ENCODE results near the gene ZNF490.
A peak's percentile ranks its signal among the peaks of the same experiment; 100 is the strongest.
"Not testable (repeated sequence)": the region's sequence is repeated elsewhere in the genome, so short reads cannot be mapped to it uniquely, and the experiment has no call there.

The ZNF490 gene

DNA sequence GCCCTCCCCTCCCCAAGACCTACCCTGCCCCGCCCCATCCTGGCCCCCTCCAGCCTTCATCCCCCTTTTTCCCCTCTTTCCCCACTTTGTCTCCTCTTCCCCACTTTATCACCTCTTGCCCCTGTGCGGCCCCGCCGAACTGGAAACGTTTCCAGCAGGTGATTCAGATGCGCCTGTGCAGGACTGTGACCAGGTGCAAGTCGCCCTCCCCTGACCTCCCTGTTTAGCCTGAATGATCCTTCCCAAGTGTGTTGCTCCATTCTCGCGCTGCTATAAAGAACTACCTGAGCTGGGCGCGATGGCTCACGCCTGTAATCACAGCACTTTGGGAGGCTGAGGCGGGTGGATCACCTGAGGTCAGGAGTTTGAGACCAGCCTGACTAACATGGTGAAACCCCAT is 26.0 kb upstream of the ZNF490 start:
- Mint-ChIP-seq H3K9me3 (no peaks in the 10 kb centered on the region), H3K4me3 (no peak overlapping the region), H3K36me3 (peaks cover 41% of the 10 kb centered on the region), H3K27me3 (no peaks in the 10 kb centered on the region), H3K4me1 (peaks cover 17% of the 10 kb centered on the region), H3K27ac (no peak overlapping the region)
- no peak for ATAC-seq

DNA sequence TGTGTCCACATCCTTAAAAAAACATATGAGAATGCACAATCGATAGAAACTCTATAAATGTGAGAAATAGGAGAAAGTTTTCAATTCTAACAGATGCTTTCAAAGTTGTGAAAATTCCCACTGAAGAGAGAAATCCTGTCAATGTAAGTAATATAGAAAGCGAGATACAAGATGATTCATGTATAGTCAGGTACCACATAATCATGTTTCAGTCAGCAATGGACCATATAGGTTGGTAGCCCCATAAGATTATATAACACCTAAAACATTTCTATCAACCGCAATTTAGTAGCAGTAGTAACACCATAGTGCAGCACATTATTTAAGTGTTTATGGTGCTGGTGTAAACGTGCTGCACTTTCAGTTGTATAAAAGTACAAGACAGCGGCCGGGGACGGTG is 18.6 kb upstream of the ZNF490 start:
- no peak overlapping the region for H3K4me3 Mint-ChIP-seq
- no peaks in the 10 kb centered on the region for H3K27me3 Mint-ChIP-seq
- peaks cover 6% of the 10 kb centered on the region for H3K9me3 Mint-ChIP-seq
- no peak for ATAC-seq
- H3K4me1 Mint-ChIP-seq, result no peaks in the 10 kb centered on the region
- H3K27ac Mint-ChIP-seq, result no peak overlapping the region
- H3K36me3 Mint-ChIP-seq, result peaks cover 53% of the 10 kb centered on the region

DNA sequence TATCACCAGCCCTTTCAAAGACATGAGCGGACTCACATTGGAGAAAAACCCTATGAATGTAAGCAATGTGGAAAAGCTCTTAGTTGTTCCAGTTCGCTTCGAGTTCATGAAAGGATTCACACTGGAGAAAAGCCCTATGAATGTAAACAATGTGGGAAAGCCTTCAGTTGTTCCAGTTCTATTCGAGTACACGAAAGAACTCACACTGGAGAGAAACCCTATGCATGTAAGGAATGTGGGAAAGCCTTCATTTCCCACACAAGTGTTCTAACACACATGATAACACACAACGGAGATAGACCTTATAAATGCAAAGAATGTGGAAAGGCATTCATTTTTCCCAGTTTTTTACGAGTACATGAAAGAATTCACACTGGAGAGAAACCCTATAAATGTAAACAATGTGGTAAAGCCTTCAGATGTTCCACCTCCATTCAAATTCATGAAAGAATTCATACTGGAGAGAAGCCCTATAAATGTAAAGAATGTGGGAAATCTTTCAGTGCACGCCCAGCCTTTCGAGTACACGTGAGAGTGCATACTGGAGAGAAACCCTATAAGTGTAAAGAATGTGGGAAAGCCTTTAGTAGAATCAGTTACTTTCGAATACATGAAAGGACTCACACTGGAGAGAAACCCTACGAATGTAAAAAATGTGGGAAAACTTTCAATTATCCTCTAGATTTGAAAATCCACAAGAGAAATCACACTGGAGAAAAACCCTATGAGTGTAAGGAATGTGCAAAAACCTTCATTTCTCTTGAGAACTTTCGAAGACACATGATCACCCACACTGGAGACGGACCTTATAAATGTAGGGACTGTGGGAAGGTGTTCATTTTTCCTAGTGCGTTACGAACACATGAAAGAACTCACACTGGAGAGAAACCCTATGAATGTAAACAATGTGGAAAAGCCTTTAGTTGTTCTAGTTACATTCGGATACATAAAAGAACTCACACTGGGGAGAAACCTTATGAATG is 17.7 kb upstream of the ZNF490 start:
- Mint-ChIP-seq H3K36me3 (peaks cover 44% of the 10 kb centered on the region), H3K4me3 (no peak overlapping the region), H3K9me3 (peaks cover 6% of the 10 kb centered on the region), H3K4me1 (no peaks in the 10 kb centered on the region), H3K27ac (no peak overlapping the region), H3K27me3 (no peaks in the 10 kb centered on the region)
- no peak for ATAC-seq

DNA sequence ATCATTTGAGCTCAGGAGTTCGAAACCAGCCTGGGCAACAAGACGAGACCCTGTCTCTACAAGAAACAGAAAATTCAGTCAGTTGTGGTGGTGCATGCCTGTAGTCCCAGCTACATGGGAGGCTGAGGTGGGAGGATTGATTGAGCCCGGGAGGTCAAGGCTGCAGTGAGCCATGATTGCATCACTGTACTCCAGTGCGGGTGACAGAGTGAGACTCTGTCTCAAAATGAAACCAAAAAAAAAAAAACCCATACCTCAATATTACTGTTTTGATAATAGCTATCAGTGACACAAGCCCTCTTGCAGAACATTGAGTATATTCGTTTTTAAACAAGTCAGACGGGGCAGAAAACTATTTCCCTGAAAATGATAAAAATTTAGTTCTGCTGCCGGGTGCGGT is 16.3 kb upstream of the ZNF490 start:
- no peak for ATAC-seq
- H3K36me3 Mint-ChIP-seq, result peaks cover 42% of the 10 kb centered on the region
- H3K4me3 Mint-ChIP-seq, result no peak overlapping the region
- H3K4me1 Mint-ChIP-seq, result no peaks in the 10 kb centered on the region
- no peaks in the 10 kb centered on the region for H3K27me3 Mint-ChIP-seq
- H3K9me3 Mint-ChIP-seq, result peaks cover 6% of the 10 kb centered on the region
- H3K27ac Mint-ChIP-seq, result no peak overlapping the region

DNA sequence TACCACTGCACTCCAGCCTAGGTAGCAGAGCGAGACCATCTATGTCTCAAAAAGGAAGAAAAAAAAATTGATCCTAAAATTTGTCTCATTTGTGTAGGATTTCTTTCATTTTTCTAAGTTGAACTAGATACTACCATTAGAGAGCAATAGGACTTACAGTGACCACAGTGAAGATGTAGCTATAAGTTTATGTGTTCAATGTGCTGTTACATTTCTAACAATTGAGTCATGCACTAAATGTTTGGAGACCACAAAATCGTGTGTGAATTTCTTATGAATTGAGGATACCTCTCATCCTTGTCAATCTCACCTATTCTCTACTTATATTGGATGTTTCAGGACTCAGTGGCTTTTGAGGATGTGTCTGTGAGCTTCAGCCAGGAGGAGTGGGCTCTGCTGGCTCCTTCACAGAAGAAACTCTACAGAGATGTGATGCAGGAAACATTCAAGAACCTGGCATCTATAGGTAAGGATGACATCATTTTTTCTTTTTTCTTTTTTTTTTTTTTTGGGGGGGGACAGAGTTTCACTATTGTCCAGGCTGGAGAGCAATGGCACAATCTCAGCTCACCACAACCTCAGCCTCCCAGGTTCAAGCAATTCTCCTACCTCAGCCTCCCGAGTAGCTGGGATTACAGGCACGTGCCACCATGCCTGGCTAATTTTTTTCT is 12.9 kb upstream of the ZNF490 start:
- H3K4me3 Mint-ChIP-seq, result no peak overlapping the region
- no peak overlapping the region for H3K27ac Mint-ChIP-seq
- peaks cover 33% of the 10 kb centered on the region for H3K36me3 Mint-ChIP-seq
- peaks cover 3% of the 10 kb centered on the region for H3K9me3 Mint-ChIP-seq
- peaks cover 8% of the 10 kb centered on the region for H3K4me1 Mint-ChIP-seq
- H3K27me3 Mint-ChIP-seq, result no peaks in the 10 kb centered on the region
- no peak for ATAC-seq

DNA sequence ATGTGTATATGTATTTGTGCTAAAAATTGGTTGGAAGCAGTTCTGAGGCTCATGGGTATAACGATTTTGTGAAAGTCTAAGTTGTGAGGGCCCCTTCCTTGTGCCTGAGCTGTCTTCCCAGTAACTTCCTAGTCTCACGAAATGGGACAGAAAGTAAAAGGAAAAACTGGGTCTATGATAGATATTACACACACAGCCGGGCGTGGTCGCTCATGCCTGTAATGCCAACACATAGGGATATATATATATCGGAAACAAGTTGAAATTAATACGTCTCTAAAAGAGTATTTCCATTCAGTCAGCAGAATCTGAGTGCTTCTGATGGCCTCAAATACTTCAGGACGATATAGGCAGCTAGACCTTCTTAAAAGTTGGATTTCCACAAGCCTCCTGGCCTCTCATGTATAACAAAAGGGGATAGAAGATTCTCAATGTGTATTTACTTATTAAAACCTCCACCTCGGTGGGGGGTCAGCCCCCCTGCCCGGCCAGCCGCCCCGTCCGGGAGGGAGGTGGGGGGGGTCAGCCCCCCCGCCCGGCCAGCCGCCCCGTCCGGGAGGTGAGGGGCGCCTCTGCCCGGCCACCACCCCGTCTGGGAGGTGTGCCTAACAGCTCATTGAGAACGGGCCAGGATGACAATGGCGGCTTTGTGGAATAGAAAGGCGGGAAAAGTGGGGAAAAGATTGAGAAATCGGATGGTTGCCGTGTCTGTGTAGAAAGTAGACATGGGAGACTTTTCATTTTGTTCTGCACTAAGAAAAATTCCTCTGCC is 10.8 kb upstream of the ZNF490 start:
- not testable (repeated sequence) for H3K27me3 Mint-ChIP-seq, ATAC-seq
- H3K36me3 Mint-ChIP-seq, result peaks cover 16% of the 10 kb centered on the region

DNA sequence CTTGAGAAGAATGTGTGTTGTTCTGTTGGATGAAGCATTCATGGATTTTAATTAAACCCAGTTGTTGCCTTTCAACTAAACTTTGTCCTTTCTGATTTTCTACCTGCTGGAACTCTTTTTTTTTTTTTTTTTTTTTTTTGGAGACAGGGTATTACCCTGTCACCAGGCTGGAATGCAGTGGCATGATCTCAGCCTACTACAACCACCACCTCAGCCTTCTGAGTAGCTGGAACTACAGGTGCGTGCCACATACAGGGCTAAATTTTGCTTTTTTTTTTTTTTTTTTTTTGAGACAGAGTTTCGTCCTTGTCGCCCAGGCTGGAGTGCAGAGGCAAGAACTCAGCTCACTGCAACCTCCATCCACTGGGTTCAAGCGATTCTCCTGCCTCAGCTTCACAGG is 7.0 kb upstream of the ZNF490 start:
- Mint-ChIP-seq H3K27me3 (no peaks in the 10 kb centered on the region), H3K4me3 (no peak overlapping the region), H3K9me3 (no peaks in the 10 kb centered on the region), H3K4me1 (peaks cover 55% of the 10 kb centered on the region), H3K27ac (no peak overlapping the region), H3K36me3 (peaks cover 19% of the 10 kb centered on the region)
- no peak for ATAC-seq

More for the DNA sequence above, 10.8 kb upstream of the ZNF490 start:
- H3K27ac Mint-ChIP-seq, H3K4me3 Mint-ChIP-seq, H3K9me3 Mint-ChIP-seq: not testable (repeated sequence)
- H3K4me1 Mint-ChIP-seq, result peaks cover 20% of the 10 kb centered on the region

DNA sequence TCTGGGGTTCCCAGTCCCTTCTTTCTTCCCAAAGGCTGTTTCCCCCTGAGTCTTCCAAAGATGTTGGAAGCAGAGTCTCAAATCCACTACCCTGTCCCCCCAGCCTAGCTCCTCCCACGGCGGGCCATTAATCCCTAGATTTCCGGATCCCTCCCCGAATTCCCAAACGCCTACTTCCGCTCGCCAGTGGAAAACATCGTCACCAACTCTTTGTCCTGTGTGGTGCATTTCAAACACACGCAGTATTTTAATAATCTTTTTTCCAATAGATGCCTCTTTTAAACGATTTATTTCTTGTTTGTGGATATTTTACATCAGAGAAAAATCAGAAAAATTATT is 717 bp upstream of the ZNF490 start:
- H3K36me3 Mint-ChIP-seq, result peaks cover 8% of the 10 kb centered on the region
- H3K4me1 Mint-ChIP-seq, result peaks cover 51% of the 10 kb centered on the region
- ATAC-seq, result no peak
- H3K27ac Mint-ChIP-seq, result peak overlapping the region; percentile 95
- H3K4me3 Mint-ChIP-seq, result peak overlapping the region; percentile 98
- no peaks in the 10 kb centered on the region for H3K27me3 Mint-ChIP-seq
- H3K9me3 Mint-ChIP-seq, result no peaks in the 10 kb centered on the region

DNA sequence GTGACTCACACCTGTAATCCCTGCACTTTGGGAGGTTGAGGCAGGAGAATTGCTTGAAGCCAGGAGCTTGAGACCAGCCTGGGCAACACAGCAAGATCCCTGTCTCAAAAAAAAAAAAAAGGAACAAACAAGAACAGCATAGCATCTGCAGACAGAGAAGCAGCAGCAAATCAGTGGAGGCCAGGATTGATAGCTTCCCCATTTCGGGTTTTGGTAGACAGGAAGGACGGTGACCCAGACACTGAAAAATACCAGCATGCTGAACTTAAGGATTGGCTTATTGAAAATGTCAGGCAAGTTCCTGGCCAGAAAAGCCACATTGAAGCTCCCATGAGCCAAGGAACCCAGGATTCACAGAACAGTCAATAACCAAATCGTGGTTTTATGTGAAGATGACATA is 3.0 kb downstream of the ZNF490 start:
- Mint-ChIP-seq H3K27ac (no peak overlapping the region), H3K9me3 (no peaks in the 10 kb centered on the region), H3K4me1 (peaks cover 23% of the 10 kb centered on the region), H3K27me3 (no peaks in the 10 kb centered on the region), H3K4me3 (no peak overlapping the region), H3K36me3 (no peaks in the 10 kb centered on the region)
- ATAC-seq, result no peak

DNA sequence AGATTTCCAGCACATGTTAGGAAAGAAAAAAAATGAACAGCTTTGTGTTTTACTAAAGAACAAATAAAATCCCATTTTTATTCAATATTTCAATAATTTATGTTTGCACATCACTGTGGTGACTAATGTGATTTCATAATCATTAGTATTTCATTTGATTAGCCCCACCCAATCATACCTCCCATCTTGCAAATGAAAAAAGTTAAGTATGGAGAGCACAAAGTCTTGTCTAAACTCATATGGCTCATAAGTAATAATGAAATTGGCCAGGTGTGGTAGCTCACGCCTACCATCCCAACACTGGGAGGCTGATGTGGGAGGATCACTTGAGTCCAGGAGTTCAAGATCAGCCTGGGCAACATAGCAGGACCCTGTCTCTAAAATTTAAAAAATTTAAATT is 3.8 kb downstream of the ZNF490 start:
- ATAC-seq, result no peak
- no peaks in the 10 kb centered on the region for H3K27me3 Mint-ChIP-seq
- H3K4me1 Mint-ChIP-seq, result peaks cover 21% of the 10 kb centered on the region
- H3K9me3 Mint-ChIP-seq, result no peaks in the 10 kb centered on the region
- no peak overlapping the region for H3K4me3 Mint-ChIP-seq
- H3K27ac Mint-ChIP-seq, result no peak overlapping the region
- H3K36me3 Mint-ChIP-seq, result no peaks in the 10 kb centered on the region

DNA sequence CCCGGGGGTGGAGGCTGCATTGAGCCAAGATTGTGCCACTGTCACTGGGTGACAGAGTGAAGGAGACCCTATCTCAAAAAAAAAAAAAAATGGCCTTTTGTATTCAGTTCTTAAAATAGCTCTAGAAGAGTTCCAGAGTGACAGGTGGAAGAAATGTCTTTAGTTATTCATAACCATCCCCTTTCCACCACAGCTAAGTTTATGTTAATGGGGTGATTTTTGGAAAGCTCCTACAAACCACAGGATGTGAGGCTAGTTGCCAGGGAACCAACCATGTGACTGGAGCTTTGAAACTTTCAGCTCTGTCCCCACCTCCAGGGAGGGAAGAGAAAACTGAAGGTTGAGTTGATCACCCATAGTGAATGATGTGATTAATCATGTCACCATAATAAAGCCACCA is 6.9 kb downstream of the ZNF490 start:
- Mint-ChIP-seq H3K4me3 (no peak overlapping the region), H3K4me1 (peaks cover 14% of the 10 kb centered on the region), H3K27me3 (no peaks in the 10 kb centered on the region), H3K36me3 (peaks cover 13% of the 10 kb centered on the region), H3K9me3 (no peaks in the 10 kb centered on the region), H3K27ac (peak overlapping the region; percentile 54)
- peak; percentile 97 for ATAC-seq

DNA sequence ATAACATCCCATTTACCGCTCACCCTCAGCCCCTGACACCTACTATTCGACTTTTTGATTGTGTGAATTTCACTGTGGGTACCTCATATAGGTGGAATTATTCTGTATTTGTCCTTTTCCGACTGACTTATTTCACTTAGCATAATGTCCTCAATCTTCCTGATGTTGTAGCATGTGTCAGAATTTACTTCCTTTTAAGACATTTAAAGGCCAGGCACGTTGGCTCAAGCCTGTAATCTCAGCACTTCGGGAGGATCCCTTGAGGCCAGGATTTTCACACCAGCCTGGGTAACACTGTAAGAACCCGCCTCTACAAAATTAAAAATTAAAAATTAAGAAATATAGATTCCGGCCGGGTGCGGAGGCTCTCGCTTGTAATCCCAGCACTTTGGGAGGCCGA is 13.0 kb downstream of the ZNF490 start:
- H3K27me3 Mint-ChIP-seq, result no peaks in the 10 kb centered on the region
- no peak for ATAC-seq
- H3K9me3 Mint-ChIP-seq, result no peaks in the 10 kb centered on the region
- no peaks in the 10 kb centered on the region for H3K4me1 Mint-ChIP-seq
- H3K27ac Mint-ChIP-seq, result no peak overlapping the region
- peaks cover 29% of the 10 kb centered on the region for H3K36me3 Mint-ChIP-seq
- no peak overlapping the region for H3K4me3 Mint-ChIP-seq

DNA sequence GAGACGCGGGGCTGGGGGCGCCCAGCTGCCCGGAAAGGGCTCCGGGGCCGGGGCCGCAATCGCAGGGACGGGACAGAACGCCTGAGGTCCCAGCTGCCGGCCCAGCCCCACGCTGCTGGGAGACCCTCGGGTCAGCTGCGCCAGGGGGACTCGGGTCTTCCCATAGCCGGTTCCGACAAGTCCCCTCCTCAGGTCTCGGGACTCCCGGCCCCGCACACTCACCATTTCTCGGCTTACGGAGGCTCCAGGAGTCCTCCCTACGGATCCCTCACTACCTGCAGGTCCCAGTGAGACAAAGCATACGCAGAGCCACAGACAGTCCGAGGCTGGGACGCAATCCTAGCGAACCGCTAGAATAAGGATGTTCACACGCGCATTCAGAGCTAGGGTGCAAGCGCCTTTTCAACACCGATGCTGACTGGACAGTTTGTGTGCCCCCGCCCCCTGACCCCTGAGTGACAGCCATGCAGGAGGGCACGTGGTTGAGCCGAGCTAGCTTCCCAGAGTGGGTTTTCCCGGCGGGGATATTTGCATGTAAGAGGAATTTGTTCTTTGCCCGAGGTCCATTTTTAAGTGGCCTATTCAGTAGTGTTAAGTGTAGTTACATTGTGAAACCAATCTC is 13.6 kb downstream of the ZNF490 start:
- peaks cover 29% of the 10 kb centered on the region for H3K36me3 Mint-ChIP-seq
- no peak overlapping the region for H3K27ac Mint-ChIP-seq
- no peak overlapping the region for H3K4me3 Mint-ChIP-seq
- no peak for ATAC-seq
- H3K27me3 Mint-ChIP-seq, result no peaks in the 10 kb centered on the region
- no peaks in the 10 kb centered on the region for H3K9me3 Mint-ChIP-seq
- no peaks in the 10 kb centered on the region for H3K4me1 Mint-ChIP-seq

DNA sequence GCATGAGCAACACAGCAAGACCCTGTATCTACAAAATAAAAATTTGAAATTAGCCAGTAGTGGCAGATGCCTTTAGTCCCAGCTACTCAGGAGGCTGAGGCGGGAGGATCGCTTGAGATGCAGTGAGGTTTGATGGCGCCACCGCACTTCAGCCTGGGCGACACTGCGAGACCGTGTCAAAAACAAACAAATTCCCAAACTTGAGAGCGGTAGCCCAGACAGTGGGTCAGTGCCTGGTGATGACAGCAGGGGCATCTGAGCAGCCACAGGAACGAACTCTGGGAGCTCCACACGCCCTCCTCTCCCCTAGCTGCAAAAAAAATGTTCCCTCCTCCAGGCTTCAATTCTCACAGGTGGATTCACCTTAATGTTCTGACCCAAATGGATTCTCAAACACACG is 14.1 kb downstream of the ZNF490 start:
- Mint-ChIP-seq H3K27ac (no peak overlapping the region), H3K27me3 (no peaks in the 10 kb centered on the region), H3K36me3 (peaks cover 29% of the 10 kb centered on the region), H3K4me3 (no peak overlapping the region), H3K9me3 (no peaks in the 10 kb centered on the region), H3K4me1 (no peaks in the 10 kb centered on the region)
- no peak for ATAC-seq

DNA sequence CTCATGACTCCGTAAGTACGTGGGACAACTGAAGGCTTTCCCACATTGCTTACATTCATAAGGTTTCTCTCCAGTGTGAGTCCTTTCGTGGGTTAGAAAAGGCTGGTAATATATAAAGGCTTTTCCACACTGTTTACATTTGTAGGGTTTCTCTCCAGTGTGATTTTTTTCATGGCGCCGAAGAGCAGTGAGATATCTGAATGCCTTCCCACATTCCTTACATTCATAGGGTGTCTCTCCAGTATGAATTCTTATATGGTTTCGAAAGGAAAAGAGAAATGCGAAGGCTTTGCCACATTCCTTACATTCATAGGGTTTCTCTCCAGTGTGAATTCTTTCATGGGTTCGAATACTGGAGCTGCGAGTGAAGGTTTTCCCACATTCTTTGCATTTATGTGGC is 29.5 kb downstream of the ZNF490 start:
- Mint-ChIP-seq H3K4me3 (no peak overlapping the region), H3K27ac (no peak overlapping the region), H3K9me3 (peaks cover 9% of the 10 kb centered on the region), H3K4me1 (no peaks in the 10 kb centered on the region), H3K36me3 (peaks cover 63% of the 10 kb centered on the region), H3K27me3 (no peaks in the 10 kb centered on the region)
- ATAC-seq, result no peak

Measured in stimulated activated memory B cell treated with anti-CD40 and anti-IgM and Interleukin-4, amounts not matched to agents 10 μg/mL and 1 μg/mL and 100 μg/mL, for 72 hours (primary cell).